Measurements from ENCODE around the gene ZFP2. TPM values are rescaled to one million over a fixed set of nuclear protein-coding genes. Genes with fewer than 3 reads are reported as not detected.
"Not testable (repeated sequence)": the region's sequence is repeated elsewhere in the genome, so short reads cannot be mapped to it uniquely, and the experiment has no call there.

ZFP2 gene
- total RNA-seq = under 1 TPM; 0.31 to 0.40 TPM
- 0.98 TPM for polyA plus RNA-seq

DNA sequence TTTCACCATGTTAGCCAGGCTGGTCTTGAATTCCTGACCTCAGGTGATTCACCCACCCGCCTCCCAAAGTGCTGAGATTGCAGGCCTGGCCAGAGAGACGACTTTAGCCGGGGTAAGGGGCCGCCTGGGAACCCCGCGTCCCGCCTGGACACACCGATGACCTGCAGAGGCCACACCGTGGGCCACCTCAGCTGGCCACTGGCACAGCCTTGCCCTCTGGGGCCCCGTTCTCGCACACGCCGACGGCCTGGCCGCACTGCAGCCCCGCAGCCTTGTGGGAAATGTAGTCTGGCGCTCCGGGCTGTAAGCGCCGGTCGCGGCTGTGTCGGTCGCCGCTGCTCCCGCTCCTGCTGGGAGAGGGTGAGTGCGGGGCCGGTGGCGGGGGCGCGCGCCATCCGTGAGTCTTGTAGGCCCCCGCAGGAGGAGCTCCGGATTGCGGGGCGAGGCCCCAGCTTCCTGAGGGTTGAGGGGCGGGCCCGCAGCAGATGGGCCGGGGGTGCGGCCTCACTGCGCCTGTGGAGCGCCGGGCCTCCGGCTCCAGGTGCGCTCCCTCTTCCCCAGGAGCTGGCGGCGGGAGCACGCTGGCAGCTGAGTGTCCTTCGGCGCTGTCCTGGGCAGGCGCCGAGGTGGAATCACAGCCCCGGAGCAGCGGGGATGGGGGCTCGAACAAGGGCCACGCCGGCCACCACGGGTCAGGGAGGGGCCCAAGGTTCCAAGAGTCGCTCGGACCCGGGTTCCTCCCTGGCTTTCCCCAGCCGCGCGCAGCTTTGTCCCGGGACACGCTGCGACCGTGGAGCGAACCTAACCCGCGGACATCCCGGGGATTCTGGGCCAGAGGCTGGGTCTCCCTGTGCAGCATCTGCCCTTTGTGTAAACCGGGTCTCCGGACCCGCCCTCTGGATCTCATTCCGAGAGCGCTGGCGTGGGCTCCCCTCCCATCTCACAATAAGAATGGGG, at the start of gene ZFP2:
ZFP2 (plus strand) TSS at position 299 of the 957 bp plus-strand sequence. CDS start 35,401 bp downstream, outside the sequence.
- H3K27me3 ChIP-seq (ENCODE audit: insufficient read depth, low read length, poor library complexity, severe bottlenecking) = no peaks in the 10 kb centered on the region
- Mint-ChIP-seq H3K4me3 (peak within 1 kb of the TSS; percentile 53 to 81 (median 79)), H3K9me3 (peaks cover 5 to 69% (median 60%) of the 10 kb centered on the region in 5 donors), H3K27me3 (peaks cover 0 to 12% of the 10 kb centered on the region in 2 donors), H3K36me3 (peaks cover 4 to 30% (median 6%) of the 10 kb centered on the region in 3 donors), H3K27ac (peak within 1 kb of the TSS in 2 of 8 donors; percentile 38 to 89), H3K4me1 (peaks cover 2 to 6% (median 6%) of the 10 kb centered on the region in 3 donors)
- CTCF ChIA-PET = interaction anchor here (1.4 kb wide), 1 partner anchor 10 kb away, joined by 3 read pairs; no protein-coding TSS in a partner anchor
- no peaks in the 10 kb centered on the region for H3K4me1 ChIP-seq (ENCODE audit: insufficient read depth, low read length)
- H3K9me3 ChIP-seq (ENCODE audit: low read length) = no peaks in the 10 kb centered on the region
- peak in 2 of 5 donors; percentile 20 to 48 for DNase-seq
- H3K4me3 ChIP-seq (ENCODE audit: low read length) = peak within 1 kb of the TSS; percentile 26
- no peaks in the 10 kb centered on the region for H3K36me3 ChIP-seq (ENCODE audit: insufficient read depth, low read length)
- no peak within 1 kb of the TSS for H3K27ac ChIP-seq (ENCODE audit: low read depth, low read length)
- POLR2A ChIA-PET = no interaction called here

DNA sequence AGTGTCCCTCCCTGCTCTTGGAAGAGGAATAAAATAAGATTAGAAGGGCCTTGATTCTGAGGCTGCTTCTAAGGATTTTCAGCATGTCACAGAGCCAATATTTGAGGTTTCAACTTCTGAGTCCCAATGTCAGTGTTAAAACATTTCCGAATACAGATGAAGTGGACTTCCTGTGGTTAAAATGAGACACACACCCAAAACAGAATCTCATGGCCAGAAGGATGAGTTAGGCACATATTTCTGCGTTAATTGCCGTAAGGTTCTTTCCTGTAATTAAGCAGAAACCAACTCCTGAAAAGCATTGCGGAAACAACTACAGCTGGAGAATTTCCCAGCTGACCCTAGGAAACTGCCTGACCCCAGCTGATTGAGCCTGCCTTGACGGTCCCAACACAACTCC, 46.4 kb upstream of the ZFP2 start:
- no peaks in the 10 kb centered on the region for H3K9me3 ChIP-seq (ENCODE audit: low read length)
- peaks cover 11 to 31% of the 10 kb centered on the region in 2 donors for H3K27me3 Mint-ChIP-seq
- H3K36me3 ChIP-seq (ENCODE audit: insufficient read depth, low read length) = no peaks in the 10 kb centered on the region
- no peak overlapping the region for H3K27ac Mint-ChIP-seq
- no peak overlapping the region for H3K4me3 ChIP-seq (ENCODE audit: low read length)
- DNase-seq = no peak
- POLR2A ChIA-PET = no interaction called here
- CTCF ChIA-PET = no interaction called here
- no peaks in the 10 kb centered on the region for H3K27me3 ChIP-seq (ENCODE audit: insufficient read depth, low read length, poor library complexity, severe bottlenecking)
- H3K4me1 ChIP-seq (ENCODE audit: insufficient read depth, low read length) = no peaks in the 10 kb centered on the region
- H3K4me3 Mint-ChIP-seq = no peak overlapping the region
- H3K9me3 Mint-ChIP-seq = no peaks in the 10 kb centered on the region
- no peaks in the 10 kb centered on the region for H3K4me1 Mint-ChIP-seq
- H3K27ac ChIP-seq (ENCODE audit: low read depth, low read length) = no peak overlapping the region
- no peaks in the 10 kb centered on the region for H3K36me3 Mint-ChIP-seq

DNA sequence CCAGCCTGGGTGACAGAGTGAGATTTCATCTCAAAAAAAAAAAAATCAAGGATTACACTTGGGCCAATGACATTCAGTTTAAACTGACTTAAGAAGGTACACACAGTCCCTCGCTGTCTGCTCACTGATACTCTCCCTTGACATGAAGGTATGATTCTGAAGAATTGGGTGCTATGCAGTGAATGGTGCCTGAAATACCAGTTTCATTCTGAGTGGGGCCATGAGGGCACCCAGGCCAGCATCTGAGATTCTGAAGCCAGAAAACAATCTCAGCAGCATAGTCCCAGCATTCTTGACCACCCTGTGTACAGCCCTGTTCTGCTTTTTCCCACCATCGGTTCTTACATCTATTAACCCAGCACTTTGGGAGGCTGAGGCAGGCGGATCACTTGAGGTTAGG, 43.8 kb upstream of the ZFP2 start:
- no peaks in the 10 kb centered on the region for H3K4me1 ChIP-seq (ENCODE audit: insufficient read depth, low read length)
- DNase-seq = no peak
- Mint-ChIP-seq H3K9me3 (no peaks in the 10 kb centered on the region), H3K4me3 (no peak overlapping the region), H3K36me3 (no peaks in the 10 kb centered on the region), H3K4me1 (no peaks in the 10 kb centered on the region), H3K27ac (no peak overlapping the region), H3K27me3 (peaks cover 11 to 35% of the 10 kb centered on the region in 2 donors)
- H3K27ac ChIP-seq (ENCODE audit: low read depth, low read length) = no peak overlapping the region
- no peaks in the 10 kb centered on the region for H3K9me3 ChIP-seq (ENCODE audit: low read length)
- ChIA-PET POLR2A (no interaction called here), CTCF (no interaction called here)
- H3K27me3 ChIP-seq (ENCODE audit: insufficient read depth, low read length, poor library complexity, severe bottlenecking) = no peaks in the 10 kb centered on the region
- H3K4me3 ChIP-seq (ENCODE audit: low read length) = no peak overlapping the region
- H3K36me3 ChIP-seq (ENCODE audit: insufficient read depth, low read length) = no peaks in the 10 kb centered on the region

DNA sequence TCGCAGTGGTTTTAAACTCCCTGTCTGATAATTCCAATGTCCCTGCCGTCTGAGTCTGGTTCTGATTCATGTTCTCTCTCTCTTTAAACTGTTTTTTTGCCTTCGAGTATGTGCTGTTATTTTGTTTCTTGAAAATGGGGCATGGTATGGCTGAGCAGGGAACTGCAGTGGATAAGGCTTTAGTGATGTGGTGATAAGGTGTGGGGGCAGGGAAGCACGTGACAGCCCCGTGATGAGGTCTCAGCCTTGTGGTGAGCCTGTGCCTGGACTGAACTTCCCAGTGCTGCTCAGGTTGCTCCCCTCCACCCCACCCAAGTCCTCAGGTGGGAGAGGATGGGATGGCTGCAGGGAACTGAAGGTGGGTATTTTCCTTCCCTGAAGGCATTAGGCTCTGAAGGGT, 41.4 kb upstream of the ZFP2 start:
- H3K27ac ChIP-seq (ENCODE audit: low read depth, low read length) = no peak overlapping the region
- Mint-ChIP-seq H3K27me3 (peaks cover 11 to 25% of the 10 kb centered on the region in 2 donors), H3K27ac (peak overlapping the region in 1 of 8 donors; percentile 28), H3K36me3 (peaks cover 0 to 2% (median 0%) of the 10 kb centered on the region in 3 donors), H3K9me3 (no peaks in the 10 kb centered on the region), H3K4me3 (no peak overlapping the region), H3K4me1 (peaks cover 3 to 5% (median 4%) of the 10 kb centered on the region in 3 donors)
- no peaks in the 10 kb centered on the region for H3K27me3 ChIP-seq (ENCODE audit: insufficient read depth, low read length, poor library complexity, severe bottlenecking)
- CTCF ChIA-PET = no interaction called here
- no peak for DNase-seq
- POLR2A ChIA-PET = no interaction called here
- H3K36me3 ChIP-seq (ENCODE audit: insufficient read depth, low read length) = no peaks in the 10 kb centered on the region
- no peaks in the 10 kb centered on the region for H3K9me3 ChIP-seq (ENCODE audit: low read length)
- peaks cover 3% of the 10 kb centered on the region for H3K4me1 ChIP-seq (ENCODE audit: insufficient read depth, low read length)
- no peak overlapping the region for H3K4me3 ChIP-seq (ENCODE audit: low read length)

DNA sequence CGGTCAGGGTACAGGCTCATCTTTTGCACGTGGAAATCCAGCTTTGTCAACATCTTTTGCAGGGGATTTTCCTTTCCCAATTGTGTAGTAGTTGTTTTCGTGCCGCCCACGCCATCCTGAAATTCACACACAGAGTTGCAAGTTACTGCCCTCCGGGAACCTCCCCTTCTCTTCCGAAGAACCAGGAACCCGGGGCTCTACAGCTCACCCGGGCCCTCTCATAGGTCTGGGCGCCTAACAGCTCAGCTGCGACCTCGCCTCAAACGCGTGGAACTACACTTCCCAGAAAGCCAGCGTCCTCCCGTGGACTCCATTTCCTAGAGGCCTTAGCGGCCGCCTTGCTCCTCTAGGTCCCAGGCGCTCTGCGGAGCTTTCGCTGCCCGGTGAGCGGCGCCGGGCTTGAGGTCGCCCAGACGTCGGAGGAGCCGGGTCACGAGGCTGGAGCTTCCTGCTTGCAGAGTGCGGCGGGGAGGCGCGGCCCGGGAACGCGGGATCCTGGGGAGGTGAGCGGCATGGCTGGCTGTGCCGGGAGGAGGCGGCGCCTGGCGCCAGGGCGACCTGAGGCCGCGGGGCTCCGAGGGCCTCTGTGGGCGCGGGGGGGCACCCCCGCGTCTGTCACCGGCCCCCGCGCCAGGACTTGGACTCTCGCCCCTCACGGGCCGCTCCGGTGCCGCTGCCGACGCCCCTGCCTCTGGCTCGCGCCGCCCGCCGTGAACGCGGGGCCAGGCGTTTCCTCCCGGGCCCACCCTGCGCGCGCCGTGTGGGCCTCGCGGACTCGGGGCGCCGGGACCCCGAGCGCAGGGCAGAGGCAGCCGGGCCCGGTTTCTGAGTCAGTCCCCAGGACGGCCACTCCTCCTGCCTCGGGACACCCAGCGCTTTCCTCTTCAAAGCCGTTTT, 35.8 kb upstream of the ZFP2 start, which contains the start of gene ZNF354B:
ZNF354B (plus strand) TSS at position 329 of the 897 bp plus-strand sequence. CDS start 1,095 bp downstream, outside the sequence.
- H3K27ac Mint-ChIP-seq = peak within 1 kb of the TSS; percentile 16 to 98 (median 89)
- H3K27me3 ChIP-seq (ENCODE audit: insufficient read depth, low read length, poor library complexity, severe bottlenecking) = no peaks in the 10 kb centered on the region
- DNase-seq = peak; percentile 62 to 89 (median 81)
- peak within 1 kb of the TSS; percentile 31 for H3K27ac ChIP-seq (ENCODE audit: low read depth, low read length)
- peaks cover 16% of the 10 kb centered on the region for H3K4me1 ChIP-seq (ENCODE audit: insufficient read depth, low read length)
- H3K9me3 ChIP-seq (ENCODE audit: low read length) = no peaks in the 10 kb centered on the region
- H3K36me3 Mint-ChIP-seq = peaks cover 6 to 30% (median 7%) of the 10 kb centered on the region in 3 donors
- peak within 1 kb of the TSS; percentile 81 to 96 (median 91) for H3K4me3 Mint-ChIP-seq
- H3K9me3 Mint-ChIP-seq = no peaks in the 10 kb centered on the region
- CTCF ChIA-PET = interaction anchor here (1.0 to 1.2 kb wide), 3 partner anchors 14 to 200 kb away, joined by 4 to 11 read pairs (median 5); partner anchors contain the start of genes ZNF354A and ZNF354C
- H3K4me3 ChIP-seq (ENCODE audit: low read length) = peak within 1 kb of the TSS; percentile 69
- H3K36me3 ChIP-seq (ENCODE audit: insufficient read depth, low read length) = no peaks in the 10 kb centered on the region
- H3K4me1 Mint-ChIP-seq = peaks cover 28 to 38% (median 35%) of the 10 kb centered on the region in 3 donors
- peaks cover 2 to 4% of the 10 kb centered on the region in 2 donors for H3K27me3 Mint-ChIP-seq
- POLR2A ChIA-PET = interaction anchor here (1.0 to 1.4 kb wide), 3 partner anchors 30 to 200 kb away, joined by 4 to 13 read pairs (median 12); partner anchors contain the start of genes ZNF354A and ZNF354C

DNA sequence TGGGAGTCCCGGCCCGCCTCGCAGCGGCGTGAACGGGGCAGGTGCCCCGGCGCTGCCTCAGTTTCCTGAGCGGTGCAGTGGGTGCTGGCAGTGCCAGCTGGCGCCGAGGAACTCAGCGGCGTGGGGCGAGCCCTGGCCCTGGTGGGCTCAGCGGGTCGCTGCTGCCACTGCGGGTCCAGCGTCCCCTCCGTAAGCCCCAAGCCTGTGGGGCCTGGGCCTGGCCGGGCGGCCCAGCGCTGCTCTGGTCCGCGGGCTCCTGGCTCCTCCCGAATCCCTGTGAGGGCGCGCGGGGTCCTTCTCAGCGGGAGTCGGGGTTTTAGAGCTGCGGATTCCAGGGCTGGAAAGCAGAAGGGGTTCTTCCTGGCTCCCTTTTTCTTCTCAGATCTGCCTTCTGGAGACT, 35.1 kb upstream of the ZFP2 start:
- H3K4me3 Mint-ChIP-seq; H3K36me3 ChIP-seq (ENCODE audit: insufficient read depth, low read length); H3K27me3 Mint-ChIP-seq; POLR2A ChIA-PET; H3K27ac Mint-ChIP-seq; H3K4me3 ChIP-seq (ENCODE audit: low read length); DNase-seq; H3K9me3 Mint-ChIP-seq; H3K27me3 ChIP-seq (ENCODE audit: insufficient read depth, low read length, poor library complexity, severe bottlenecking); CTCF ChIA-PET; H3K9me3 ChIP-seq (ENCODE audit: low read length): not testable (repeated sequence)
- peak overlapping the region; percentile 31 for H3K27ac ChIP-seq (ENCODE audit: low read depth, low read length)
- Mint-ChIP-seq H3K36me3 (peaks cover 7 to 37% (median 10%) of the 10 kb centered on the region in 3 donors), H3K4me1 (peaks cover 28 to 38% (median 35%) of the 10 kb centered on the region in 3 donors)
- peaks cover 16% of the 10 kb centered on the region for H3K4me1 ChIP-seq (ENCODE audit: insufficient read depth, low read length)

DNA sequence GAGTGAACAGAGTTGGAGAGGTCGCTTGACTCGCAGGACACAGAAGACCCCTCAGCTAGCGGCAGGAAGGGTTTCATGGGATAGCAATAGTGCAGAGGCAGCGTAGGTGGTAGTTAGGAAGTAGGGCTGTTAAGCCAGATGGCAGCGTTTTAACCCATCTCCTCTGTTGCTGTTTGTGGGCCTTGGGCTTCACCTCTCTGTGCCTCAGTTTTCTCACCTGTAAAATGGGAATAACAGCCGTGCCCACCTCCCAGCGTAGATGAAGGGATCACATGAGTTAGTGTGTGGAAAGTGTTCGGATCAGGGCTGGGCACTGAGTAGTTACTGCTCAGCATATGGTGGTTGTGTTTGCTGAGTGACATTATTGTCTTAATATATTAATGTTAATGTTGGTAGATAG, 34.1 kb upstream of the ZFP2 start:
- peaks cover 0 to 2% of the 10 kb centered on the region in 2 donors for H3K27me3 Mint-ChIP-seq
- ChIA-PET POLR2A (no interaction called here), CTCF (no interaction called here)
- DNase-seq = no peak
- H3K27ac Mint-ChIP-seq = peak overlapping the region in 7 of 8 donors; percentile 9 to 93 (median 60)
- H3K4me3 ChIP-seq (ENCODE audit: low read length) = no peak overlapping the region
- peak overlapping the region; percentile 67 to 84 (median 82) for H3K4me3 Mint-ChIP-seq
- peaks cover 31 to 38% (median 35%) of the 10 kb centered on the region in 3 donors for H3K4me1 Mint-ChIP-seq
- H3K36me3 Mint-ChIP-seq = peaks cover 15 to 47% (median 18%) of the 10 kb centered on the region in 3 donors
- H3K9me3 Mint-ChIP-seq = no peaks in the 10 kb centered on the region
- H3K36me3 ChIP-seq (ENCODE audit: insufficient read depth, low read length) = peaks cover 4% of the 10 kb centered on the region
- no peaks in the 10 kb centered on the region for H3K27me3 ChIP-seq (ENCODE audit: insufficient read depth, low read length, poor library complexity, severe bottlenecking)
- H3K9me3 ChIP-seq (ENCODE audit: low read length) = no peaks in the 10 kb centered on the region
- no peak overlapping the region for H3K27ac ChIP-seq (ENCODE audit: low read depth, low read length)
- peaks cover 16% of the 10 kb centered on the region for H3K4me1 ChIP-seq (ENCODE audit: insufficient read depth, low read length)

Data from CD8-positive, alpha-beta memory T cell (primary cell).